Embryonic facial prominence (tissue), 1 donor: ENCODE measurements around the gene TBC1D3B.
"Not testable (repeated sequence)": the region's sequence is repeated elsewhere in the genome, so short reads cannot be mapped to it uniquely, and the experiment has no call there.

Source experiments
- DNase-seq: peaks from one replicate; pipeline ENCODE4 v3.0.0-alpha.2; 2016; ENCODE audit errors: extremely low spot score

The TBC1D3B gene

GRCh38 chr17:36176536-36176935, at the start of gene TBC1D3B:
TBC1D3B (minus strand) TSS chr17:36176636; CDS start chr17:36175050, 1,586 bp downstream.
- not testable (repeated sequence) for DNase-seq

GRCh38 chr17:36222967-36223366, 46.5 kb upstream of the TBC1D3B start:
- DNase-seq, result not testable (repeated sequence)

- not testable (repeated sequence) for DNase-seq
These were observed 45.2 kb upstream of the TBC1D3B start for GRCh38 chr17:36221581-36222100.

DNA sequence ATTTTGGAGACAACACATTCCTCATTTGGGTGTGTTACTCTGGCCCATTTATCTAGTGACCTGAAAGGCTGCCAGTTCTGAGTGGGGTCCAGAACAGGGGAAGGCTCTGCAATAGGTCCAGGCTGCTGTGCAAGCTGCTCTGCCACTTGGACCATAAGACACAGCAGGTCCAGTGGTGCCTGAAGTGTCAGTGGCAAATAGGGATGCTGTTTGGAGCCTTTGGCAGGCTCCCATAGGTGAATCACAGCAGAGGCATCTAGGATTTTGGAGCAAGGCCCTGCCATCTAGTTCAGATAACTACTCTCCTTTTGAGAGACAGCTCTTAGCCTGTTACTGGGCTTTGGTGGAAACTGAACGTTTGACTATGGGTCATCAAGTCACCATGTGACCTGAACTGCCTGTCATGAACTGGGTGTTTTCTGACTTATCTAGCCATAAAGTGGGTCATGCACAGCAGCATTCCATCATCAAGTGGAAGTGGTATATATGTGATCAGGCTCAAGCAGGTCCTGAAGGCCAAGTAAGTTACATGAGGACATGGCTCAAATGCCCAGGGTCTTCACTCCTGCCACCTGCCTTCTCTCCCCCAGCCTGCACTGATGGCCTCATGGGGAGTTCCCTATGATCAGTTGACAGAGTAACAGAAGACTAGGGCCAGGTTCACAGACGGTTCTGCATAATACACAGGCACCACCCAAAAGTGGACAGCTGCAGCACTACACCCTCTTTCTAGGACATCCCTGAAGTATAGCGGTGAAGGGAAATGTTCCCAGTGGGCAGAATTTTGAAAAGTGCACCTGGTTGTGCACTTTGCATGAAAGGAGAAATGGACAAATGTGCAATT, 44.5 kb upstream of the TBC1D3B start:
- not testable (repeated sequence) for DNase-seq

DNA sequence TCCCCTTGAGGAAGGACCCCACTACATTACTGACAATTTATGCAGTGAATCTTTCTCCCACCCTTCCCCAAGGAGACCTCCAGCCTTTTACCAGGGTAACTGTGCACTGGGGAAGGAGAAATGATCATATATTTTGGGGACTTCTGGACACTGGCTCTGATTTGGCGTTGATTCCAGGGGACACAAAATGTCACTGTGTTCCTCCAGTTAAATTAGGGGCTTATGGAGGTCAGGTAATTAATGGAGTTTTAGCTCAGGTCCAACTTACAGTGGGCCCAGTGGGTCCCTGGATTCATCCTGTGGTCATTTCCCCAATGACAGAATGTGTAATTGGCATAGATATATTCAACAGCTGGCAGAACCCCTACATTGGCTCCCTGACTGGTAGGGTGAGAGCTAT, 43.1 kb upstream of the TBC1D3B start:
- not testable (repeated sequence) for DNase-seq

- not testable (repeated sequence) for DNase-seq
These were observed 39.2 kb upstream of the TBC1D3B start for GRCh38 chr17:36215406-36216308.

DNA sequence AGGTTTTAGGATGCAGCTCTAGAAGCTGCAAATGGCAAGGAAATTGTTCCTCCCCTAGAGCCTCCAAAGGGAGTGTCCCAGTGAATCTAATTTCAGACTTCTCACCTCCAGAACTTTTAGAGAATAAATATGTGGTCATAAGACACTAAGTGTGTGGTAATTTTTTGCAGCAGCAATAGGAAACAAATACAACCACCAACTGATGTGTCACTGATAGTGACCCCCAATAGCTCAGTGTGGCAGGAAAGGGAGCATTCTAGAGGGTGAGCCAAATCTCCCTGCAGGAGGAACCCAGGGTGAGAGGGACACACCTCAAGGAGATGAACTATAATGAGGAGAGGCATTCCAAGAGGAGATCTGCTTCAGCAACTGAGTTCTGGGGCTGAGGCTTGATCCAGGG, 38.5 kb upstream of the TBC1D3B start:
- DNase-seq, result no peak

DNA sequence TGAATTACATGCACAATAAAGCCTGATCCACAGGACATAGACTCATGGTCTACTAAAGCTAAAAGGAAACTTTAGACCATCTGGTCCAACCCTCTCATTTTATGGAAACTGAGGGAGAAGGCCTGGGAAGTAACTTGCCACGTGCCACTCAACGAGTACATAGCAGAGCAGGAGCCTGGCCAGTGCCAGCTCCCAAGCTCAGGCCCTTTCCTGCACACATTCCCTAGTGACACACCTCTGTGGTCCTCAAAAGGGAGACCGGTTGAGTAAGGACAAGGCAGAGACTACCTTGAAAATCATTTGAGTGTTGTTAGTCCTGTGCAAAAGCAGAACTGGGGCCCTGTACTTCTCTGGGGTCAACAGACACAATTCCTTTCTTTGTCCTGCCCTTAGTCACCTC, 37.3 kb upstream of the TBC1D3B start:
- no peak for DNase-seq

GRCh38 chr17:36212966-36213365, 36.5 kb upstream of the TBC1D3B start:
- no peak for DNase-seq

DNA sequence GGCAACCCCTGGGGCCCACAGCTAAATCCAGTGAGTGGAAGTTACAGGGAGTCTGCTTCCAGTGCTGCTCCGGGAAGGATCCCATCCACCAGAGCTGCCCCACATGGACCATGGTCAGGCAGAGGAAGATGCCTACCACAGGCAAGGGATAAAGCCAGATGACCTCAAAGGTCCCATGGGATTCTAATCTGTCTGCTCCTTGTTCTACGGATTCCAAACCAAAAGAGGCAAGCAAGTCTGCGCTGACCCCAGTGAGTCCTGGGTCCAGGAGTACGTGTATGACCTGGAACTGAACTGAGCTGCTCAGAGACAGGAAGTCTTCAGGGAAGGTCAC, 35.8 kb upstream of the TBC1D3B start:
- DNase-seq, result no peak

- DNase-seq, result not testable (repeated sequence)
These were observed 35.2 kb upstream of the TBC1D3B start for GRCh38 chr17:36211484-36212271.

GRCh38 chr17:36210439-36211211, 34.2 kb upstream of the TBC1D3B start, which contains the start of gene CCL4L2:
CCL4L2 (plus strand) TSS chr17:36211063.
- not testable (repeated sequence) for DNase-seq

DNA sequence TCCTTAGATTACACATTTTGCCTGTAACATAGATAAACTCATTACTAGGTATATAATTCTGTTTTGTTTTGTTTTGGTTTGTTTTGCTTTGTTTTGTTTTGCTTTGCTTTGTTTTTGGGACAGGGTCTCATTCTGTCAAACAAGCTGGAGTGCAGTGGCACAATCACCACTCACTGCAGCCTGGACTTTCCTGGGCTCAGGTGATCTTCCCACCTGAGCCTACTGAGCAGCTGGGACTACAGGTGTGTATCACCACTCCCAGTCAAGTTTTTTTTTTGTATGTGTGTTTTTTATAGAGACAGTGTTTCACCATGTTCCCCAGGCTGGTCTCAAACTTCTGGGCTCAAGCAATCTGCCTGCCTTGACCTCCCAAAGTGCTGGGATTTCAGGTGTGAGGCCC, 33.1 kb upstream of the TBC1D3B start:
- no peak for DNase-seq

DNA sequence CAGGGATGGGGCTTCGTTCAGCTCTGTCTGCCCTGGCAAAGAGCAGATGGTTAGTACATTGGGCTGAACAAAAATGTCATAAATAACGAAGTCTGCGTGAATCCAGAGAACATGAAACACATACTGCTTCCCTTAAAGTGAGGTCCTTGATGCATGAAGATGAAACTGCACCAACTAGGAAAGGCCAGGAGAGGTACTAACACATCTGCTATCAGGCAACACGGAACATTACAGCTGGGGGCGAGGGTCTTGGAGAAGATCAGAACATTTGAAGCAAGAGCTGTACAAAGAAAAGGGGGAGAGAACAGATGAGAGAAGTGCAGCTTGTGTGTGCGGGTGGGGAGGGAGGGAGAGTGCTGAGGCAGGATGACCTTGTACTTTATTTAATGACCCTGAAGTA, 30.9 kb upstream of the TBC1D3B start:
- not testable (repeated sequence) for DNase-seq

DNA sequence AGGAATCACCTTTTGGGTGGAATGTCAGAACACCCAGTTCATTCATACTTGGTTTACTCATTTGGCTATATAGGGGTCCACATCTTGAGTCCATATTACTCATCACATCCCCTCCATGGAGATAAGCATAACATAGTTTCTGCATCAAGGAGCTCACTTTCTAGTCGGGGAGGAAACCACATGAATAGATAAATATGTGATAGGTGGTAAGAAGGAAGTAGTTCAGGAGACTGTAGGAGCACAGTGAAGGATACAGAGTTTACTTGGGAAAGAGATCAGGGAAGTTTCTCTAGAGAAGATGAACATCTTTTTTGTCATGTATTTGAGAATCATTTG, 30.0 kb upstream of the TBC1D3B start:
- not testable (repeated sequence) for DNase-seq

- no peak for DNase-seq
These were observed 29.4 kb upstream of the TBC1D3B start for GRCh38 chr17:36205637-36206485.

GRCh38 chr17:36204724-36205500, 28.5 kb upstream of the TBC1D3B start:
- no peak for DNase-seq

DNA sequence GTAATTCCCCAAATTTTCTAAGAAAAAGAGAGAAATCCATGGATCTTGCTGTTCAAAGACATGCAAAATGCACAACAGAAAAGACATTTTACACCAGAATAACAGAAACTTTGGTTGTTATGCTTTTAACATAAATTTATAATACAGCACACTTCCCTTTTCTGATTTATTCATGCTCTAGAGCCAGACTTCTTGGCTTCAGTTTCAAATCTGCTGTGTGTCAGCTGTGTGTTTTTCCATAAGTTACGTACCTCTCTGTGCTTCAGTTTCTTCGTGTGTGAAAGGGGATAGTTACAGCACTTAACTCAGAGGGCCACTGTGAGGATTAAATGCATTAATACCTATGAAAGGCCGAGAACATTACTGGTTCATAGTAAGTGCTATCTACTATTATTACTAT, 26.9 kb upstream of the TBC1D3B start:
- no peak for DNase-seq

DNA sequence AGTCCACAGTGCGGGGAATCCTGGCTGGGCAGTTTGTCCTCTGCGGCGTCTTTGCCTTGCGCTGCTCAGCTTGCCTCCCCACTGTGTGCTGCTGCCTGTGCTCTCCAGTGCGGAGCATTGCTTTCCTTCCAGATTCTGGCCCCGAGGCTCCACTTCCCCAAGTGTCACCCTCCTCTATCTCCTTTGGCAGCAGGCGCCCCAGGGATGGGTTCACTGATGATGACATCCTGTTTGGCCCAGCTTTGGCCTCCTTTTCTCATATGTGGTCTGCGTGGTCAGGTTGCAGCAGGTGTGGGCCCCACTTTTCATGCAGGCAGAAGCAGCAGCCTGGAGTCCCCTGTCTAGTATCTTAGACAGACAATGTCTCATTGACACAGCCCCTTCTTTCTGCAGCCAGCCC, 25.1 kb upstream of the TBC1D3B start:
- not testable (repeated sequence) for DNase-seq
